ENCODE data around the gene CSNK2A1. TPM values are rescaled to one million over a fixed set of nuclear protein-coding genes. Genes with fewer than 3 reads are reported as not detected.
A peak's percentile ranks its signal among the peaks of the same experiment; 100 is the strongest.

Gene CSNK2A1
- polyA plus RNA-seq, 1 experiment: 71.5 TPM

DNA sequence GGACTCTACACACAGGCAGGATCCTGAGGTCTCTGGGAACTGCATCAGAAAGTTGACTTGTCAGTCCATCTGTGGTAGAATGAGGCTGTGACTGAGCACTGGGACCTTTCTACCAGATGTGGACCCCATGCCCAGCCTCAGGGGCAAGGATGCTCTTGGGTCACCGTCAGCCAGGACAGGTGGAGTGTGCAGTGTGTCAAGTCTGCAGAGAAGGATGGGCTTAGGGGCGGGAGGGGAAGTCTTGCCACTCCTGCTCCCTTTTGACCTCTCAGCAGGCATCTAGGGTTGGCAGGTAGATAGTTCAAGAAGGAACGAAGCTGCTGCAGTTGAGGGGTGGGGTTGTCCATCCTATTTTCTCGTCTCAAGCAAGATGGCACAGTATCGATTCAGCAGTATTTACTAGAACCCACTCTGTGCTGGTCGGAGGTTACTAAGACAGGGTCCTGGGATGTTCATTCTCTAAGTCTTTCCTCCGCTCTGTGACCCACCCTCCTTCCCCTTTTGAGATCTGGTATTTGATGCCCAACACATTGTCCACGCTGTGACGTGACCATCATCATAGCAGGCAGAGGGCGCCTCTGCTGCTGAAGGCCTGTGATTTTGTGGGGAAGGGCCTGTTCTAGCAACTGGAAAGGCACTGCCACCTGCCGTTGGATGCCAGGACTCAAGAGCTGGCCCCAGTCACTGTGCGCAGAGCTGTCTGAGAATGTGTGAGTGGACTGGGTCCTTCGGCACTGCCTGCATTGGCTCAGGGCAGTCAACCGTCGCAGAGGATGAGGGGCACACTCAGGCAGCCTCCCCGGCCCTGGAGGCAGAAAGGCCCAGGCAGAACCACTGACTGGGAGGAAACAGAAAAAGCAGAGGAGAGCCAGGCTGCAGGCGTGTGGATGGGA lies 112.3 kb downstream of the CSNK2A1 start:
- no peak overlapping the region for H3K4me3 ChIP-seq (ENCODE audit: low read depth, low read length)
- peaks cover 44% of the 10 kb centered on the region for H3K36me3 ChIP-seq (ENCODE audit: control insufficient read depth, insufficient read depth, low read length)
- CTCF ChIA-PET: interaction anchor here (0.8 to 4.5 kb wide), 8 partner anchors 8 to 77 kb away, joined by 3 to 32 read pairs (median 4); no protein-coding TSS in a partner anchor

GRCh38 chr20:430091-430999 lies 113.2 kb downstream of the CSNK2A1 start:
- POLR2A ChIA-PET: no interaction called here
- DNase-seq (ENCODE audit: low read depth): no peak
- TF ChIP-seq CTCF (IDR thresholded peaks at IDR 0.05; ENCODE audit: insufficient read depth, low read depth, low read length): no peak
- H3K36me3 ChIP-seq (ENCODE audit: control insufficient read depth, insufficient read depth, low read length): peaks cover 38% of the 10 kb centered on the region
- CTCF ChIA-PET: interaction anchor here (1.4 to 4.5 kb wide), 4 partner anchors 8 to 76 kb away, joined by 5 to 32 read pairs (median 6); no protein-coding TSS in a partner anchor
- no peak overlapping the region for H3K4me3 ChIP-seq (ENCODE audit: low read depth, low read length)
- H3K27me3 ChIP-seq (ENCODE audit: control insufficient read depth, insufficient read depth, low read length): no peaks in the 10 kb centered on the region

More for the DNA sequence above, 112.3 kb downstream of the CSNK2A1 start:
- TF ChIP-seq CTCF (IDR thresholded peaks at IDR 0.05; ENCODE audit: insufficient read depth, low read depth, low read length): peak; percentile 75
- no peaks in the 10 kb centered on the region for H3K27me3 ChIP-seq (ENCODE audit: control insufficient read depth, insufficient read depth, low read length)
- POLR2A ChIA-PET: no interaction called here
- no peak for DNase-seq (ENCODE audit: low read depth)

GRCh38 chr20:428658-429200 lies 114.9 kb downstream of the CSNK2A1 start:
- CTCF ChIA-PET: no interaction called here
- no peaks in the 10 kb centered on the region for H3K27me3 ChIP-seq (ENCODE audit: control insufficient read depth, insufficient read depth, low read length)
- H3K36me3 ChIP-seq (ENCODE audit: control insufficient read depth, insufficient read depth, low read length): peaks cover 37% of the 10 kb centered on the region
- POLR2A ChIA-PET: no interaction called here
- H3K4me3 ChIP-seq (ENCODE audit: low read depth, low read length): no peak overlapping the region
- no peak for TF ChIP-seq CTCF (IDR thresholded peaks at IDR 0.05; ENCODE audit: insufficient read depth, low read depth, low read length)
- no peak for DNase-seq (ENCODE audit: low read depth)

- ChIA-PET POLR2A (no interaction called here), CTCF (interaction anchor here (1.2 kb wide), 1 partner anchor 73 kb away, joined by 5 read pairs; no protein-coding TSS in a partner anchor)
- no peak for TF ChIP-seq CTCF (IDR thresholded peaks at IDR 0.05; ENCODE audit: insufficient read depth, low read depth, low read length)
- Histone ChIP-seq H3K36me3 (ENCODE audit: control insufficient read depth, insufficient read depth, low read length) (peaks cover 37% of the 10 kb centered on the region), H3K4me3 (ENCODE audit: low read depth, low read length) (no peak overlapping the region), H3K27me3 (ENCODE audit: control insufficient read depth, insufficient read depth, low read length) (no peaks in the 10 kb centered on the region)
- no peak for DNase-seq (ENCODE audit: low read depth)
Measured at GRCh38 chr20:427849-428657, 115.5 kb downstream of the CSNK2A1 start.
